Measurements from ENCODE around the gene SASS6.

Gene SASS6

GRCh38 chr1:100037927-100038659 lies 94.6 kb downstream of the SASS6 start:
- H3K4me3 ChIP-seq (ENCODE audit: low read depth, low read length), result peak overlapping the region; percentile 87
- peak; percentile 68 for DNase-seq (ENCODE audit: low read depth)
- no peak for TF ChIP-seq CTCF (IDR thresholded peaks at IDR 0.05; ENCODE audit: low read depth, low read length, missing control alignments)

DNA sequence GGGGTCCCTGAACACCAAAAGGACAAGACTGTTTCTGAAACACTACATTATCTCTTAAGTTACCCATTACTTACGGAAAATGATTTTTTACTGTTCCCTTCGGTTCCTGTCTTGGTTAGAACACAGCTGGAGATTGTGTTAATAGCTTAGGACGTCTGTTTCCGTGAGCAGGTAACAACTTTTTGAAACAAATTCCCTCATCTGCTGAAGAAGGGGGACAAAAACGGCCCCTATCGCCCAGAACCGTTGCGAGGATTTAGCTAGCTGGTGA lies 95.1 kb downstream of the SASS6 start:
- H3K4me3 ChIP-seq (ENCODE audit: low read depth, low read length), result peak overlapping the region; percentile 87
- DNase-seq (ENCODE audit: low read depth), result no peak
- no peak for TF ChIP-seq CTCF (IDR thresholded peaks at IDR 0.05; ENCODE audit: low read depth, low read length, missing control alignments)

GRCh38 chr1:100036718-100037655 lies 95.7 kb downstream of the SASS6 start:
- H3K4me3 ChIP-seq (ENCODE audit: low read depth, low read length), result peak overlapping the region; percentile 87
- no peak for DNase-seq (ENCODE audit: low read depth)
- TF ChIP-seq CTCF (IDR thresholded peaks at IDR 0.05; ENCODE audit: low read depth, low read length, missing control alignments), result no peak

DNA sequence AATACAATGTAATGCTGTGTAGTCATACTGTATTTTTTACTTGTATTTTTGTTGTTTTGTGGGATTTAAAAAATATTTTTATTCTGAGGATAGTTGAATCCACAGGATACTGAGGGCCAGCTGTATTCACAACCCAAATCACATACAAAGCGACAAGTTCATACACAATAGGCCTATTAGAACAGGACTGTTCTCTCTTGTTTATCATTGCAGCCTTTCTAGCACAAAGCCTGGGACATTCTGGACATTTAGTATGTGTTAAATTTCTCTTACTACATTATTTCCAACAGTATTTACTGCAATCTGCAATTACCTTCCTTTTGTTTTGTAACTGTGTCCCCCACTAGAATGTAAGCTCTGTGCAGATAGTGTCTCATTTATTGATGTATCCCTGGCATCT lies 97.5 kb downstream of the SASS6 start:
- DNase-seq (ENCODE audit: low read depth), result no peak
- H3K4me3 ChIP-seq (ENCODE audit: low read depth, low read length), result no peak overlapping the region
- no peak for TF ChIP-seq CTCF (IDR thresholded peaks at IDR 0.05; ENCODE audit: low read depth, low read length, missing control alignments)

DNA sequence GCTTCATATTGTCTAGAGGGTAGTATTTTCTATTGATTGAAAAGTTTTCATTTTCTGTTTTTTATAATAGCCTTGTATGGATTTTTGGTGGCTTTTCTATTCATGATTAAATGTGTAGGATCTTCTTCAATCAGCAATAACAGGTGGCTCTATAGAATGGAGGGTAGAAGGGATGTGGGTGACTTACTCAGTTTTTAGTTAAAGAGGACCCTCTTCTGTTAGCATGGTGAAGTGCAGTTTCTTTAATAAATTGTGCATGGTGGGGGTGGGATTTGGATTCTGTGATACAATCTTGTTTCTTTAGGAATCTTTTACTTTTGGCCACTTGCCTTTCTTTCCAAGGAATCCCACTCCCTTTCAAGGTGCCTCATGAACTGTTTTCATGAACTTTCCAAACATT lies 98.3 kb downstream of the SASS6 start:
- peak; percentile 43 for TF ChIP-seq CTCF (IDR thresholded peaks at IDR 0.05; ENCODE audit: low read depth, low read length, missing control alignments)
- no peak for DNase-seq (ENCODE audit: low read depth)
- no peak overlapping the region for H3K4me3 ChIP-seq (ENCODE audit: low read depth, low read length)
